Esophagus (tissue), 2 donors: ENCODE measurements around the gene ABCC1. TPM values are rescaled to one million over a fixed set of nuclear protein-coding genes. Genes with fewer than 3 reads are reported as not detected.

Experiments
- H3K27ac ChIP-seq, 2 donors: one replicate each; pipeline ENCODE4 v1.5.1; 2013; ENCODE audit warnings: low read depth in 2 of 2, mild to moderate bottlenecking in 2 of 2, inconsistent platforms in 1 of 2, low read length in 1 of 2, moderate library complexity in 1 of 2
- H3K27me3 ChIP-seq, 2 donors: one replicate each; pipeline ENCODE4 v1.6.1; 2013; ENCODE audit warnings: low read length in 2 of 2, control low read depth in 1 of 2, mild to moderate bottlenecking in 1 of 2; ENCODE audit not compliant: insufficient read depth in 2 of 2, control insufficient read depth in 1 of 2
- H3K36me3 ChIP-seq, 2 donors: one replicate each; pipeline ENCODE4 v1.6.1; 2013; ENCODE audit warnings: low read length in 1 of 2; ENCODE audit not compliant: control insufficient read depth in 2 of 2, insufficient read depth in 2 of 2
- H3K4me1 ChIP-seq, 2 donors: one replicate each; pipeline ENCODE4 v1.6.1; 2013; ENCODE audit warnings: low read length in 1 of 2; ENCODE audit not compliant: control insufficient read depth in 2 of 2, insufficient read depth in 2 of 2
- H3K4me3 ChIP-seq, 2 donors: one replicate each; pipeline ENCODE4 v1.5.1; 2013; ENCODE audit warnings: low read length in 2 of 2, mild to moderate bottlenecking in 2 of 2, low read depth in 1 of 2, moderate library complexity in 1 of 2
- H3K9me3 ChIP-seq, 2 donors: one replicate each; pipeline ENCODE4 v1.6.1; 2013; ENCODE audit warnings: mild to moderate bottlenecking in 2 of 2, low read depth in 1 of 2, low read length in 1 of 2, moderate library complexity in 1 of 2; ENCODE audit not compliant: control insufficient read depth in 2 of 2, insufficient read depth in 1 of 2
- WGBS, 2 donors: extraction: QIAGEN DNeasy Blood & Tissue Kit; methylation state at CpG; one replicate each; pipeline ENCODE4 v1.1.7; 2013; 5-methylcytosine and 5-hydroxymethylcytosine counted together
- polyA plus RNA-seq, 2 donors: library from polyadenylated mRNA; stranded (reverse); fragments of 200-250 nt; gene quantifications; one replicate each; pipeline ENCODE4 v1.2.3, GENCODE V29; 2013
- donor health status: healthy with polysubstance abuse.
- donor health status: Bipolar disorder and iron deficiency.

The ABCC1 gene
- polyA plus RNA-seq, 2 donors = 14.8 to 21.8 TPM

DNA sequence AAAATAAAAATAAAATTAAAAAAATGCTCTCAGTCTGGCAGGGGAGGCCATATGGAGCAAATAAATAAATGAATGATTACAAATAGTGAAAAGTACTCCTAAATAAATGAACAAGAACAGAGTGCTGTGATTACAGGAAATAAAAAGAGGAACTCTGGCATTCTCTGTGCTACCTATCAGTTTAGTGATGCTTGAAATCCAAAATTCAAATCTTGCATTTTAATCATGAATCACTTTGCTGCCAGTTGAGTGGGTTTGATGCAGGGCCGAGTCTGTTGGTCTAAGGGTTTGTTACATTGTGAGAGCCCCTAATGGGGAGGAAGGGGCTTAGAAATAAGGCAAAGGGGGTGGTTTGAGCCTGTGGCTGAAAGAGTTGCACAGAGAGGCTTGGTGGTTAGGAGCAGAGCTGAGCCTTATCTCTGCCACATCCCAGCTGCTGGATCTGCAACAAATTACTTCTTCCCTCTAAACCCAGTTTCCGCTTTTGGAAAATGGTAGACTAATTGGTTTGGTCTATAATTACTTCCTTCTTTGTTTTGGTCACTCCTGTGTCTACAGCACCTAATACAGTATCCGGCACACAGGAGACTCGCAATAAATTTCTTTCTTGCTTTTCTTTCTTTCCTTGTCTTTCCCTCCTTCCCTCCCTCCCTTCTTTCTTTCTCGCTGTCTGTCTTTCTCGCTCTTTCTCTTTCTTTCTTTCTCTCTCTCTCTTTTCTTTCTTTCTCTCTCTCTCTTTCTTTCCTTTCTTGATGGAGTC, 6.3 kb upstream of the ABCC1 start:
- H3K27me3 ChIP-seq = no peaks in the 10 kb centered on the region
- WGBS, 2 donors = 84 to 85% methylated on average over 6 of the region's 6 CpGs
- H3K36me3 ChIP-seq = no peaks in the 10 kb centered on the region
- H3K4me3 ChIP-seq = no peak overlapping the region
- H3K4me1 ChIP-seq = peaks cover 0 to 4% of the 10 kb centered on the region in 2 donors
- H3K27ac ChIP-seq = no peak overlapping the region
- no peaks in the 10 kb centered on the region for H3K9me3 ChIP-seq

DNA sequence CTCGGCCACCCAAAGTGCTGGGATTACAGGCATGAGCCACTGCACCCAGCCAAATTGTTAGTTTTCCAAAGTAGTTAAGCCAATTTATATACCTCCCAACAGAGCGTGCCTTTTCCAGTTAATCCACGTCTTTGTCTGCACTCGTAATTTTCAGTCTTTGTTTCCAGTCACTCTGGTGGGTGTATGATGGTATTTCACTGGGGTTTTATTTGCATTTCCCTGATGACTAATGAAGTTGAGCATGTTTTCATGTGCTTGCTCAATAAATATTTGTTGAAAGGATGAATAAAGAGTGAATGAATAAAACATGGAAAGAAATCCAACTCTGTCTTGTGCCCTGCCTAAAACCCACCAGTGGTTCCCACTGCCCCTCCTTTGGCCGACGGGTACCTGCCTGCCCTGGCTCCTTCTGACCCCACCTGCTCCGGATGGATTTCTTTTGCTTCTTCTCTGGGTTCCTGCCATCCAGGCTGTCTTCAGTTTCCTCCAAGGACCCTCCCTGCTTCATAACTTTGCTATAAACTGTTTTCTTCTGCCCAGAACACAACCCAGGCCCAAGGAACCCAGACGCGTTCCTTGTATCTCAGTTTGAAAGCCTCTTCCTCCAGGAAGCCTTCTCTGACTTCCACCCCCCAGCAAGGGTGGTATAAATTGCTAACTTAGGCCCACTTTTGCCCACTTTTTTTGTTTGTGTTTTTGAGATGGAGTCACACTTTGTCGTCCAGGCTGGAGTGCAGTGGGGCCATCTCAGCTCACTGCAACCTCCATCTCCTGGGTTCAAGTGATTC, 3.0 kb upstream of the ABCC1 start:
- Histone ChIP-seq H3K27ac (peak overlapping the region; percentile 72 to 90), H3K4me1 (peaks cover 0 to 4% of the 10 kb centered on the region in 2 donors), H3K27me3 (no peaks in the 10 kb centered on the region), H3K36me3 (no peaks in the 10 kb centered on the region), H3K4me3 (no peak overlapping the region), H3K9me3 (no peaks in the 10 kb centered on the region)
- WGBS, 2 donors = 38 to 50% methylated on average over 10 of the region's 10 CpGs

DNA sequence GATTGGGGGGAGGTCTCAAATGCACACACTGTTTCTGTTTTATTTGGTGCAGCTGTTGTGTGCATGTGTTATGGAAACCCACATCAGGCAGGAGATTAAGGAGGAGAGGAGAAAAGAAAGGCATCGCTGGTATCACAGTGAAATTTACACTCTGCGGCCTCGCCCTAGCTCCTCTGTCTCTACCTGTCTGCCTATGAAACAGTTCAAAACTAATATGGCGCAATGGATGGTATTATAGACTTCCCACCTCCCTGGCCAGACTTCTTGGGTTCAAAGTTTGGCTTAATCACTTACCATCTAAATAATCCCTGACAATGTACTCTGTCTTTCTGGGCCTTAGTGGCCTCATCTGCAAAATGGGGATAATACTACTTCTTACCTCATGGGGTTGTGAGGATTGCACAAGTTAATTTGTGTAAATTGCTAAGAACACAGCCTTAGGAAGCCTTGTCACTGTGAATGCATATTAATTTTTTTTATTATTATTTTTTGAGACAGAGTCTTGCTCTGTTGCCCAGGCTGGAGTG, 1.4 kb upstream of the ABCC1 start:
- no peak overlapping the region for H3K27ac ChIP-seq
- H3K4me1 ChIP-seq = peaks cover 0 to 7% of the 10 kb centered on the region in 2 donors
- H3K4me3 ChIP-seq = no peak overlapping the region
- H3K9me3 ChIP-seq = no peaks in the 10 kb centered on the region
- 82 to 87% methylated on average over 4 of the region's 4 CpGs for WGBS, 2 donors
- H3K36me3 ChIP-seq = no peaks in the 10 kb centered on the region
- no peaks in the 10 kb centered on the region for H3K27me3 ChIP-seq

DNA sequence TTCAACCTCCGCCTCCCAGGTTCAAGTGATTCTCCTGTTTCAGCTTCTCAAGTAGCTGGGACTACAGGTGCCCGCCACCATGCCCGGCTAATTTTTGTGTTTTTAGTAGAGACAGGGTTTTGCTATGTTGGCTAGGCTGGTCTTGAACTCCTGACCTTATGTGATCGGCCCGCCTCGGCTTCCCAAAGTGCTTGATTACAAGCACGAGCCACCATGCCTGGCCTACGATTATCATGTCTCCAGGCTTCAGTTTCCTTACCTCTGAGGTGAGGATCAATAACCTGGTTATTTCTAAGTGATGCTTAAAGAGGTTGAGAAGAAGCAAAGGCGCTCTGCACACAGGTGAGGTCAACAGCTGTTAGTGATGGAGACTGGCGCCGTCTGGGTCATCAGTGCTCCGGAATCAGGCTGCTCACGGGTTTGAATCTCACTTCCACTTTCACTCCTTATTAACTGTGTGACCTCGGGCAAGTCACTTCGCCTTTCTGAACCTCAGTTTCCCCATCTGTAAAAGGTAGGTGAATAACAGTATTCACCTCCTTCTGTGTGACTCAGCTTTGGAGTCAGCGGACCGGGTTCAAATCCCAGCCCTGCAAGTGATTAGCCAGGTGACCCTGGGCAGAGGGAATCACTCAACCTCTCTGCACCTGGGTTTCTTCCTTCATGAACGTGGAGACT, 745 bp upstream of the ABCC1 start:
- no peaks in the 10 kb centered on the region for H3K9me3 ChIP-seq
- H3K27ac ChIP-seq = peak overlapping the region in 1 of 2 donors; percentile 89
- no peaks in the 10 kb centered on the region for H3K27me3 ChIP-seq
- no peaks in the 10 kb centered on the region for H3K36me3 ChIP-seq
- peak overlapping the region; percentile 56 to 84 for H3K4me3 ChIP-seq
- 57 to 62% methylated on average over 18 of the region's 18 CpGs for WGBS, 2 donors
- peaks cover 0 to 7% of the 10 kb centered on the region in 2 donors for H3K4me1 ChIP-seq

DNA sequence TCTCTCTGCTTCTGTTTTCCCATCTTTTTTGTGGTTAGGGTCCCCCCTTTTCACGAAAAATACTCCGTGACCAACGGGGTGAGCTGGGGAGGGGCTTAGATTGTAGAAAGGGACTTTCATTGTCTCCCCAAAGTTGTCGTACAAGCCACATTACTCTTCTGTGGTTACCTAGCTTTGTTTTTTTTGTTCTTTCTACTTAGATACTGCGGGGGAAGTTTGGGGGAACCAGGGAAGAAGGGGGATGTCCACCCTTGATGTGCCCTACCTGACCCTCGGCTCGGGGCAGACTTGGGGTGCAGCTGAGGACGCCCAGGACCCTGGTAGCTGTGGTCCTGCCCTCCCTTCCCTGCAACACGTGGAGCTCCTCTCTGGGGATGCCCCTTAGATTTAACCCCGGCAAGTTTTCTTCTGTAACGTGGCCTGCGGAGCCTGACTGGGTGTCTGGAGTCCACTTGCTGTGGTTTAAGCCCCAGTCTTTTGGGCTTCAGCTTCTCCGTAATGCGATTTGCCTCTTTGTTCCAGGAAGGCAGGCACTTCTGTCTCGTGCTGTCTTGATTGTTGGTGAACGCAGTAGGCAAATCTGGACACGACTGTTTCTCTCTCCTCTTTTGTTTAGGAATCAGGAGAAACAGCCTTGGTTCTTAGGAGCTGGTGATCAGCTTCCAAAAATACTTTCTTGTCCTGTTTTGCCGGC, 892 bp downstream of the ABCC1 start:
- no peaks in the 10 kb centered on the region for H3K27me3 ChIP-seq
- H3K27ac ChIP-seq = peak overlapping the region; percentile 83 to 93
- H3K9me3 ChIP-seq = no peaks in the 10 kb centered on the region
- no peaks in the 10 kb centered on the region for H3K36me3 ChIP-seq
- H3K4me1 ChIP-seq = peaks cover 0 to 7% of the 10 kb centered on the region in 2 donors
- peak overlapping the region; percentile 84 to 89 for H3K4me3 ChIP-seq
- 1 to 2% methylated on average over 18 of the region's 18 CpGs for WGBS, 2 donors

DNA sequence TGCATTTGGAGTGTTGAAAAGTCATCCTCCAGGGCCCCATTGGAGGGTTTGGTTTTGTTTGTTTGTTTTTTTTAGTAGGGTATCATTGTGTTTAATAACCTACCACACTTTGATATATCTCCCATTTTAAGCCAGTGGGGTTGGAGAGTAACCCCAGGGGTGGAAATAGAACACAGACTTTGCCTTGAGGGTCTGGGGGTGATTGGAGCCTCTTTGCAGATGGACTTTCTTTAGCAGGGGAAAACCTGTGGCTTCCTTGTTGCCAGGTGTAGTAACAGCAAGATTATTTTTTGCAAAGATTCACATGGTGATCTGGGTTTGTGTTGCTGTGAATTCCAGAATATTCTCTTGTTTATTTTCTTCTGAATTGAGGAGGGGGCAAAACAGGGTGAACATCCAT, 1.5 kb downstream of the ABCC1 start:
- Histone ChIP-seq H3K9me3 (no peaks in the 10 kb centered on the region), H3K4me3 (peak overlapping the region; percentile 84 to 89), H3K4me1 (peaks cover 0 to 7% of the 10 kb centered on the region in 2 donors), H3K36me3 (no peaks in the 10 kb centered on the region), H3K27me3 (no peaks in the 10 kb centered on the region), H3K27ac (peak overlapping the region; percentile 83 to 93)

DNA sequence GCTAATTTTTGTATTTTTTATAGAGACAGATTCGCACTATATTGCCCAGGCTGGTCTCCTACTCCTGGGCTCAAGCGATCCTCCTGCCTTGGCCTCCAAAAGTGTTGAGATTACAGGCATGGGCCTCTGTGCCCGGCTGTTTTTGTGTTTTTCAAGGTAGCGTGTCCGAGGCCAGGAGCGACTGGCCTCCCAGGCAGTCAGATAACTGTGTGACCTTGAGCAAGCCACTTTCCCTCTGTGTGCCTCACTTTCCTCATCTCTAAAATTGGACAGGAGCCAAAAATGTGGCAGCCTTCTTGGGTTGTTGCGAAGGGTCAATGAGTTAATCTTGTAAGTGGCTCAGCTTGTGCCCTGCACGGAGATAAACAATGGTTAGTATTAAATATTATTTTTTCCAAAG, 2.4 kb downstream of the ABCC1 start:
- H3K4me3 ChIP-seq = no peak overlapping the region
- no peaks in the 10 kb centered on the region for H3K27me3 ChIP-seq
- peak overlapping the region; percentile 50 to 82 for H3K27ac ChIP-seq
- no peaks in the 10 kb centered on the region for H3K36me3 ChIP-seq
- peaks cover 0 to 3% of the 10 kb centered on the region in 2 donors for H3K4me1 ChIP-seq
- no peaks in the 10 kb centered on the region for H3K9me3 ChIP-seq
- WGBS, 2 donors = 79 to 81% methylated on average over 8 of the region's 8 CpGs

DNA sequence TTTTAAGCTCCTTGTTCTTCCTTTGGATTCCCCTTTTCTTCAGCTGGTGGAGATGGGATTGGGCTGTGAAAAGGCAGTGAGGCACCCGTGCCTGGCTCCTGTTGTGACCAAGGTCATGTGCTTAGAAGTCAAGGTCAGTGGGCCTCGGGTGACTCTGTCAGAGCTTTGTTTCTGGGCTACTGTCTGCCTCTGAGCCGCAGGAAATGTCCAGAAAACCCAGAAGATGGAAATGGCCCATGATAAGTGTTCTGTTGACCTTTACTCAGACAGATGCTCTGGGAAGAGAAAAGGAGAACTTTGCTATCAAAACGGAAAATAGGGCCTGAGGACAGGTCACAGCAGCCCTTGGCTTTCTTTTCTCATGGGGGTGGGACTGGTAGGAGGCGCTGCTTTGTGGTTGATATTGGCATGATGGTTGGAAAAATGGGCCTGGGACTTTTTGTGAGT, 2.9 kb downstream of the ABCC1 start:
- peaks cover 0 to 3% of the 10 kb centered on the region in 2 donors for H3K4me1 ChIP-seq
- 32 to 48% methylated on average over 5 of the region's 5 CpGs for WGBS, 2 donors
- H3K27ac ChIP-seq = peak overlapping the region; percentile 50 to 82

DNA sequence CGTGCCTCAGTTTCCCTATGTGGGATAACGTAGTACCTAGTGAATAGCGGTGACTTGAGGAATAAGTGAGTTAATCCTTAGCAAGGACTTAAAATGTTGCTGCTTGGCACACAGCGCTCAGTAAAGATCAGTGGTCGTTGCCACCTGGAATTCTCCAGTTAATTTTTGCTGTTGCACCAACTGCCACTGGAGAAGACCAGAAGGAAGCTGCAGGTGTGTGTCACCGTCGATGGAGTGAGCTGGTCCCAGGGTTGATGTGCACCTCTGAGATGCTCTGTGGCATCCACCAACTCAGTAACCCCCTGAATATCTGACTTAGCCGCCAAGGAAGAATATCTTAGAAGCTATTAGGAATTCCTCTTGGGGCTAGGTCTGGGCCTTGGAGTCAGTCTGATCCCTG, 4.1 kb downstream of the ABCC1 start:
- Histone ChIP-seq H3K27me3 (no peaks in the 10 kb centered on the region), H3K4me1 (peaks cover 0 to 3% of the 10 kb centered on the region in 2 donors), H3K27ac (peak overlapping the region in 1 of 2 donors; percentile 43), H3K4me3 (no peak overlapping the region), H3K36me3 (no peaks in the 10 kb centered on the region), H3K9me3 (no peaks in the 10 kb centered on the region)
- 86% methylated on average over 8 of the region's 8 CpGs for WGBS, 2 donors

More for the DNA sequence above, 2.9 kb downstream of the ABCC1 start:
- H3K27me3 ChIP-seq = no peaks in the 10 kb centered on the region
- no peaks in the 10 kb centered on the region for H3K36me3 ChIP-seq
- no peak overlapping the region for H3K4me3 ChIP-seq
- H3K9me3 ChIP-seq = no peaks in the 10 kb centered on the region
